ENCODE measurements around the gene PTF1A. TPM values are rescaled to one million over a fixed set of nuclear protein-coding genes. Genes with fewer than 3 reads are reported as not detected.

Gene PTF1A
- total and polyA plus RNA-seq, 12 donors: not detected

- no peak for ATAC-seq
- no peak overlapping the region for H3K4me3 ChIP-seq
Measured at GRCh38 chr10:23187155-23187554, 5.0 kb upstream of the PTF1A start.

GRCh38 chr10:23189024-23189423 lies 3.1 kb upstream of the PTF1A start:
- ATAC-seq (no peak), DNase-seq (no peak)
- H3K36me3 ChIP-seq: no peaks in the 10 kb centered on the region
- intact Hi-C loops (cut with DNase I): no loop called here
- H3K4me3 ChIP-seq: no peak overlapping the region
- H3K27me3 ChIP-seq: peaks cover 24 to 97% (median 86%) of the 10 kb centered on the region in 7 donors
- peaks cover 0 to 6% (median 0%) of the 10 kb centered on the region in 11 donors for H3K9me3 ChIP-seq
- no peak for TF ChIP-seq CTCF (IDR thresholded peaks at IDR 0.05)
- no peak overlapping the region for H3K27ac ChIP-seq
- WGBS, 2 donors: 10 to 12% methylated on average over 5 of the region's 5 CpGs
- H3K4me1 ChIP-seq: peaks cover 0 to 10% (median 0%) of the 10 kb centered on the region in 9 donors

More at GRCh38 chr10:23187155-23187554, 5.0 kb upstream of the PTF1A start:
- intact Hi-C loops (cut with DNase I): no loop called here
- H3K27me3 ChIP-seq: peaks cover 10 to 94% (median 75%) of the 10 kb centered on the region in 7 donors
- no peak overlapping the region for H3K27ac ChIP-seq
- no peak for TF ChIP-seq CTCF (IDR thresholded peaks at IDR 0.05)
- DNase-seq: no peak
- H3K9me3 ChIP-seq: peaks cover 0 to 6% (median 0%) of the 10 kb centered on the region in 11 donors
- 68 to 72% methylated on average over 1 of the region's 1 CpG for WGBS, 2 donors
- H3K4me1 ChIP-seq: peaks cover 0 to 5% (median 0%) of the 10 kb centered on the region in 9 donors
- H3K36me3 ChIP-seq: no peaks in the 10 kb centered on the region

GRCh38 chr10:23190872-23191763 lies 994 bp upstream of the PTF1A start:
- Histone ChIP-seq H3K36me3 (no peaks in the 10 kb centered on the region), H3K27me3 (peaks cover 30 to 97% (median 92%) of the 10 kb centered on the region in 7 donors), H3K4me1 (peaks cover 0 to 19% (median 7%) of the 10 kb centered on the region in 9 donors), H3K9me3 (no peaks in the 10 kb centered on the region), H3K27ac (no peak overlapping the region), H3K4me3 (no peak overlapping the region)
- DNase-seq: no peak
- ATAC-seq: no peak
- intact Hi-C loops (cut with DNase I): no loop called here
- 3 to 4% methylated on average over 36 of the region's 36 CpGs for WGBS, 2 donors
- no peak for TF ChIP-seq CTCF (IDR thresholded peaks at IDR 0.05)

GRCh38 chr10:23192712-23193434 lies 761 bp downstream of the PTF1A start:
- Histone ChIP-seq H3K9me3 (no peaks in the 10 kb centered on the region), H3K4me1 (peaks cover 0 to 19% (median 7%) of the 10 kb centered on the region in 9 donors), H3K27me3 (peaks cover 30 to 98% (median 94%) of the 10 kb centered on the region in 7 donors), H3K36me3 (no peaks in the 10 kb centered on the region), H3K4me3 (no peak overlapping the region), H3K27ac (no peak overlapping the region)
- WGBS, 2 donors: 1% methylated on average over 92 to 100 of the region's 100 CpGs
- intact Hi-C loops (cut with DNase I): loop anchor here in 1 of 10 donors (1.0 kb wide), 1 partner anchor 22 kb away; no protein-coding TSS in a partner anchor
- DNase-seq (no peak), ATAC-seq (no peak)
- TF ChIP-seq CTCF (IDR thresholded peaks at IDR 0.05): no peak

All from heart right ventricle (tissue), 16 donors.